ENCODE measurements around the gene MED13L.

Gene MED13L

DNA sequence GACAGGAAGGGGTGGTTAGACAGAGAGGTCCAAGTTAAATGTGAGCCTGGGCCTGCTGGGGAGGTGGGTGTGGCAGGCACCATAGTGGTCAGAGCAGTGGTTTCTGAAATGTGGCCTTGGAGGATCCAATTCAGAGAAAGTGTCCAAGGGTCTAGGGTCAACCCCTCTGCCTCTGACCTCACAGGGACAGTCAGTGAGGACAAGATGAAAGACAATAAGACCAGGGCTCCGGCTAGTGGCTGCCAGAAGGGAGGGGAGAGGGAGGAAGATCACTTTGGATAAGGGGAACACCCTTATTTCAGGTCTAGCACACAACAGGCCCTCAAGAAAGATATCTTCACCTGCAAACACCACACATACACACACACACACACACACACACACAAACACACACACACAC, 335.1 kb downstream of the MED13L start:
- no peak for DNase-seq (ENCODE audit: extremely low spot score)
- ChIA-PET CTCF (no interaction called here), POLR2A (no interaction called here)

DNA sequence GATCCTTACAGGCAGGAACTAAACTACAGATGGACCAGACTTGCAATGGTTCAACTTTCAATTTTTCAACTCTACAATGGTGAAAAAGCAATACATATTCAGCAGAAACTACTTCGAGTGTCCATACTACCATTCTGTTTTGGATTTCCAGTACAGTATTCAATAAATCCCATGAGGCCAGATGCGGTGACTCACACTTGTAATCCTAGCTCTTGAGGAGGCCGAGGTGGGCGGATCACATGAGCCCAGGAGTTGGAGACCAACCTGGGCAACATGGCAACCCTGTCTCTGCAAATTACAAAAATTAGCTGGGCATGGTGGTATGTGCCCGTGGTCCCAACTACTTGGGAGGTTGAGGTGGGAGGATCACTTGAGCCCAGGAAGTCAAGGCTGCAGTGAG, 336.1 kb downstream of the MED13L start:
- no peak for DNase-seq (ENCODE audit: extremely low spot score)
- CTCF ChIA-PET, result no interaction called here
- no peak for TF ChIP-seq HDGF (IDR thresholded peaks at IDR 0.05; ENCODE audit: borderline replicate concordance)
- no peak for TF ChIP-seq FOXA1 (IDR thresholded peaks at IDR 0.05)
- TF ChIP-seq ARNT (IDR thresholded peaks at IDR 0.05), result no peak
- TF ChIP-seq FOXM1 (IDR thresholded peaks at IDR 0.05; ENCODE audit: borderline replicate concordance), result no peak
- TF ChIP-seq L3MBTL2 (conservative IDR thresholded peaks at IDR 0.05), result no peak
- no peak for TF ChIP-seq SP1 (IDR thresholded peaks at IDR 0.05)
- TF ChIP-seq NFRKB (IDR thresholded peaks at IDR 0.05), result no peak
- no peak for TF ChIP-seq PKNOX1 (IDR thresholded peaks at IDR 0.05)
- no peak for TF ChIP-seq LEF1 (IDR thresholded peaks at IDR 0.05; ENCODE audit: borderline replicate concordance)
- TF ChIP-seq TARDBP (IDR thresholded peaks at IDR 0.05), result no peak
- TF ChIP-seq ELF4 (IDR thresholded peaks at IDR 0.05), result no peak
- no peak for TF ChIP-seq ZNF384 (IDR thresholded peaks at IDR 0.05)
- no peak for TF ChIP-seq FOXK2 (IDR thresholded peaks at IDR 0.05)
- TF ChIP-seq BHLHE40 (IDR thresholded peaks at IDR 0.05; ENCODE audit: borderline replicate concordance), result no peak
- TF ChIP-seq CTBP1 (IDR thresholded peaks at IDR 0.05; ENCODE audit: borderline replicate concordance), result no peak
- TF ChIP-seq SUZ12 (IDR thresholded peaks at IDR 0.05), result no peak
- POLR2A ChIA-PET, result no interaction called here

More for the DNA sequence above, 335.1 kb downstream of the MED13L start:
- TF ChIP-seq SP1 (IDR thresholded peaks at IDR 0.05) (no peak), FOXM1 (IDR thresholded peaks at IDR 0.05; ENCODE audit: borderline replicate concordance) (no peak), FOXA1 (IDR thresholded peaks at IDR 0.05) (no peak), ZNF384 (IDR thresholded peaks at IDR 0.05) (no peak)

GRCh38 chr12:115938794-115939377, 338.6 kb downstream of the MED13L start:
- CTCF ChIA-PET, result no interaction called here
- TF ChIP-seq TARDBP (IDR thresholded peaks at IDR 0.05) (no peak), FOXM1 (IDR thresholded peaks at IDR 0.05; ENCODE audit: borderline replicate concordance) (no peak), LEF1 (IDR thresholded peaks at IDR 0.05; ENCODE audit: borderline replicate concordance) (no peak), FOXA1 (IDR thresholded peaks at IDR 0.05) (no peak), ARNT (IDR thresholded peaks at IDR 0.05) (no peak), SUZ12 (IDR thresholded peaks at IDR 0.05) (no peak), BHLHE40 (IDR thresholded peaks at IDR 0.05; ENCODE audit: borderline replicate concordance) (no peak), ZNF384 (IDR thresholded peaks at IDR 0.05) (no peak), CTBP1 (IDR thresholded peaks at IDR 0.05; ENCODE audit: borderline replicate concordance) (no peak), HDGF (IDR thresholded peaks at IDR 0.05; ENCODE audit: borderline replicate concordance) (no peak), PKNOX1 (IDR thresholded peaks at IDR 0.05) (no peak), SP1 (IDR thresholded peaks at IDR 0.05) (no peak), L3MBTL2 (conservative IDR thresholded peaks at IDR 0.05) (no peak), NFRKB (IDR thresholded peaks at IDR 0.05) (no peak), FOXK2 (IDR thresholded peaks at IDR 0.05) (no peak), ELF4 (IDR thresholded peaks at IDR 0.05) (no peak)
- no peak for DNase-seq (ENCODE audit: extremely low spot score)
- POLR2A ChIA-PET, result no interaction called here

GRCh38 chr12:115936997-115937916, 340.2 kb downstream of the MED13L start:
- no peak for DNase-seq (ENCODE audit: extremely low spot score)
- no peak for TF ChIP-seq CTBP1 (IDR thresholded peaks at IDR 0.05; ENCODE audit: borderline replicate concordance)
- TF ChIP-seq ELF4 (IDR thresholded peaks at IDR 0.05), result no peak
- no peak for TF ChIP-seq FOXA1 (IDR thresholded peaks at IDR 0.05)
- TF ChIP-seq FOXM1 (IDR thresholded peaks at IDR 0.05; ENCODE audit: borderline replicate concordance), result no peak
- no peak for TF ChIP-seq SUZ12 (IDR thresholded peaks at IDR 0.05)
- POLR2A ChIA-PET, result no interaction called here

GRCh38 chr12:115934877-115935276, 342.6 kb downstream of the MED13L start:
- TF ChIP-seq TARDBP (IDR thresholded peaks at IDR 0.05) (no peak), L3MBTL2 (conservative IDR thresholded peaks at IDR 0.05) (no peak), LEF1 (IDR thresholded peaks at IDR 0.05; ENCODE audit: borderline replicate concordance) (no peak), BHLHE40 (IDR thresholded peaks at IDR 0.05; ENCODE audit: borderline replicate concordance) (no peak), ELF4 (IDR thresholded peaks at IDR 0.05) (no peak), SUZ12 (IDR thresholded peaks at IDR 0.05) (no peak), ZNF384 (IDR thresholded peaks at IDR 0.05) (no peak)
- no peak for DNase-seq (ENCODE audit: extremely low spot score)
- POLR2A ChIA-PET, result no interaction called here
- CTCF ChIA-PET, result interaction anchor here (0.7 kb wide), 1 partner anchor 13 kb away, joined by 3 read pairs; no protein-coding TSS in a partner anchor

More at GRCh38 chr12:115936997-115937916, 340.2 kb downstream of the MED13L start:
- CTCF ChIA-PET, result interaction anchor here (0.6 kb wide), 1 partner anchor 990 kb away, joined by 3 read pairs; no protein-coding TSS in a partner anchor

- POLR2A ChIA-PET, result no interaction called here
- CTCF ChIA-PET, result no interaction called here
- TF ChIP-seq BHLHE40 (IDR thresholded peaks at IDR 0.05; ENCODE audit: borderline replicate concordance), result no peak
- TF ChIP-seq ELF4 (IDR thresholded peaks at IDR 0.05), result no peak
- no peak for TF ChIP-seq CTBP1 (IDR thresholded peaks at IDR 0.05; ENCODE audit: borderline replicate concordance)
- no peak for TF ChIP-seq NFRKB (IDR thresholded peaks at IDR 0.05)
- TF ChIP-seq FOXM1 (IDR thresholded peaks at IDR 0.05; ENCODE audit: borderline replicate concordance), result no peak
- no peak for TF ChIP-seq SP1 (IDR thresholded peaks at IDR 0.05)
- TF ChIP-seq TARDBP (IDR thresholded peaks at IDR 0.05), result no peak
- no peak for DNase-seq (ENCODE audit: extremely low spot score)
These were observed 343.4 kb downstream of the MED13L start for GRCh38 chr12:115934046-115934445.

Data from HEK293T (cell line).